Calu3 (cell line): ENCODE results near the gene ADIPOR2. TPM values are rescaled to one million over a fixed set of nuclear protein-coding genes. Genes with fewer than 3 reads are reported as not detected.
A peak's percentile ranks its signal among the peaks of the same experiment; 100 is the strongest.

ENCODE experiments used
- BruUV-seq: library from RNA; stranded (reverse); fragments of 400-500 nt; replicated peaks from 2 replicates; lab custom pipeline; 2021; lab: Mats Ljungman, UMichigan
- CTCF ChIA-PET: fragments of 300-600 bp; sonication (Branson Sonifier 250); formaldehyde crosslinking; loops from one replicate; lab custom pipeline; 2022; ENCODE audit warnings: antibody characterized with exemption; lab: Charles Lee
- DNase-seq: peaks from one replicate; pipeline ENCODE4 v3.0.0; 2022
- H3K27ac Mint-ChIP-seq: one replicate; pipeline ENCODE4 v1.8.0; 2022; ENCODE audit warnings: mixed read lengths; ENCODE audit not compliant: unreplicated experiment
- H3K27me3 Mint-ChIP-seq: one replicate; pipeline ENCODE4 v1.8.0; 2022; ENCODE audit warnings: mixed read lengths; ENCODE audit not compliant: unreplicated experiment
- H3K36me3 Mint-ChIP-seq: one replicate; pipeline ENCODE4 v1.8.0; 2022; ENCODE audit warnings: mild to moderate bottlenecking, moderate library complexity, mixed read lengths; ENCODE audit not compliant: insufficient read depth, unreplicated experiment
- H3K4me1 Mint-ChIP-seq: one replicate; pipeline ENCODE4 v1.8.0; 2022; ENCODE audit warnings: mild to moderate bottlenecking, low read depth, mixed read lengths; ENCODE audit not compliant: unreplicated experiment
- H3K4me3 Mint-ChIP-seq: one replicate; pipeline ENCODE4 v1.8.0; 2022; ENCODE audit warnings: mild to moderate bottlenecking, low read depth, moderate library complexity, mixed read lengths; ENCODE audit not compliant: unreplicated experiment
- H3K9me3 Mint-ChIP-seq: one replicate; pipeline ENCODE4 v1.8.0; 2022; ENCODE audit warnings: low read depth, mixed read lengths; ENCODE audit not compliant: unreplicated experiment
- intact Hi-C: fragments of 100-400 bp; cut with micrococcal nuclease; formaldehyde crosslinking; loops from one replicate; pipeline ENCODE4 v1.10.0; 2022; ENCODE audit not compliant: unreplicated experiment
- total RNA-seq: library from RNA; stranded (reverse); gene quantifications from 2 replicates; pipeline ENCODE4 v1.2.3, GENCODE V29; 2022
- TF ChIP-seq, protein P1 (sequence below): fragments of 200-600 bp; IDR thresholded peaks from one replicate; pipeline ENCODE4 v1.8.0; 2022; ENCODE audit warnings: antibody characterized with exemption; ENCODE audit not compliant: unreplicated experiment

The ADIPOR2 gene
- total RNA-seq, 1 experiment from 2014 or later = 90.3 TPM

DNA sequence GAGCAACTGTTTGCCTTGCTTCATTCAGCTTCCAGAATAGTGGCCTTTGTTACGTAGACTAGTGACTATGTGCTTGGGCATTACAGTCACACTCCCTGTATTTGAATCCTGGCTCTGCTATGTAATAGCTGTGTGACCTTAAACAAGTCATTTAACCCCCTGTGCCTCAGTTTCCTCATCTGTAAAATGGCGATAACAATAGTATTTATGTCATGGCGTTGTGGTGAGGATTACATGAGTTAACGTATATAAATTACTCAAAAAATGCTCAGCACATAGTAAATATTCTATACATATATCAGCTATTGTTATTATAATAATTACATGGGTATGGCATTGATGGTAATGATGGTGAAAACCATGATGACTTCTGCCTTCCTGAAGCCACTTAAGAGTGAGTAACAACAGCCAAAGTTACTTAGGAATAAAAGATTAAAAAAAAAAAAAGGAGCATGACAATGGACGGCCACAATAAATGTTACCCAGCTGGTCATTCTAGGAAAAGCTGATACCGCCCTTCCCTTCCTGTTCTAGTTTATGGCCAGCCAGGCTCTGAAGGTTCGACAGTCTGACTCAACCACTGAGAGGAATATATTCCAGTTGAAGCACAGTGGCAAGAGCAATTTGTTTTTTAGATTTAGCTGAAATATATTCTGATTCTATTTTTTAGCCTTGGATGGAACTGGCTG, 9.9 kb upstream of the ADIPOR2 start:
- no peak for DNase-seq
- no peaks in the 10 kb centered on the region for H3K36me3 Mint-ChIP-seq
- CTCF ChIA-PET = no interaction called here
- no TSS peak for BruUV-seq
- no peak overlapping the region for H3K27ac Mint-ChIP-seq
- intact Hi-C loops = no loop called here
- TF ChIP-seq, protein P1, sequence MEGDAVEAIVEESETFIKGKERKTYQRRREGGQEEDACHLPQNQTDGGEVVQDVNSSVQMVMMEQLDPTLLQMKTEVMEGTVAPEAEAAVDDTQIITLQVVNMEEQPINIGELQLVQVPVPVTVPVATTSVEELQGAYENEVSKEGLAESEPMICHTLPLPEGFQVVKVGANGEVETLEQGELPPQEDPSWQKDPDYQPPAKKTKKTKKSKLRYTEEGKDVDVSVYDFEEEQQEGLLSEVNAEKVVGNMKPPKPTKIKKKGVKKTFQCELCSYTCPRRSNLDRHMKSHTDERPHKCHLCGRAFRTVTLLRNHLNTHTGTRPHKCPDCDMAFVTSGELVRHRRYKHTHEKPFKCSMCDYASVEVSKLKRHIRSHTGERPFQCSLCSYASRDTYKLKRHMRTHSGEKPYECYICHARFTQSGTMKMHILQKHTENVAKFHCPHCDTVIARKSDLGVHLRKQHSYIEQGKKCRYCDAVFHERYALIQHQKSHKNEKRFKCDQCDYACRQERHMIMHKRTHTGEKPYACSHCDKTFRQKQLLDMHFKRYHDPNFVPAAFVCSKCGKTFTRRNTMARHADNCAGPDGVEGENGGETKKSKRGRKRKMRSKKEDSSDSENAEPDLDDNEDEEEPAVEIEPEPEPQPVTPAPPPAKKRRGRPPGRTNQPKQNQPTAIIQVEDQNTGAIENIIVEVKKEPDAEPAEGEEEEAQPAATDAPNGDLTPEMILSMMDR = no peak
- no peaks in the 10 kb centered on the region for H3K9me3 Mint-ChIP-seq
- H3K4me3 Mint-ChIP-seq = no peak overlapping the region
- no peaks in the 10 kb centered on the region for H3K4me1 Mint-ChIP-seq
- peaks cover 5% of the 10 kb centered on the region for H3K27me3 Mint-ChIP-seq

- DNase-seq = no peak
- Mint-ChIP-seq H3K27ac (no peak overlapping the region), H3K36me3 (no peaks in the 10 kb centered on the region), H3K9me3 (no peaks in the 10 kb centered on the region), H3K27me3 (peaks cover 8% of the 10 kb centered on the region), H3K4me1 (no peaks in the 10 kb centered on the region), H3K4me3 (no peak overlapping the region)
- intact Hi-C loops = no loop called here
- TF ChIP-seq, protein P1 = no peak
- CTCF ChIA-PET = no interaction called here
- BruUV-seq = no TSS peak
These were observed 9.4 kb upstream of the ADIPOR2 start for GRCh38 chr12:1681493-1681807.

DNA sequence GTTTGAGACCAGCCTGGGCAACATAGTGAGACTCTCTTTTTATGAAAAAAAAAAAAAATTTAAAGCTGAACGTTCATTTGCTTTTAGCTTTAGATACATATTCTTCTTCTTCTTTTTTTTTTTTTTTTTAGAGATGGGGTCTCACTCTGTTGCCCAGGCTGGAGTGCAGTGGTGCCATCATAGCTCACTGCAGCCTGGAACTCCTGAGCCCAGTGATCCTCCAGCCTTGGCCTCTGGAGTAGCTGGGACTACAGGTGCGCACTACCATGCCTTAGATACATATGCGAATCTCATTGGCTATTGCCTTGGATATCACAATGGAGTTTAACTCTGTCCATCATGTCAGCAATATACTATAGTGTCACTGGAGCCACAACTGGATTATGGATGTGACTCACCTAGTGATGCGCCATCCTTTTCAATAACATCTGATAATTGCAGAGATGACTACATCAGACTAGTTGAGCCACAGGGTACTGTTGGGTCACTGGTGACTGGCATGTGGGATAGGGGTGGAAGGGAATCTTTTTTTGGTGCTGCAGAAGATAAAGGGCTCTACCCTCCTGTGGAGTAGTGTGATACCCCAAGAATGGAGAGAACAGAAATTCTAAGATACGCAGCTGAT, 2.7 kb upstream of the ADIPOR2 start:
- TF ChIP-seq, protein P1 = no peak
- H3K4me3 Mint-ChIP-seq = no peak overlapping the region
- H3K27ac Mint-ChIP-seq = no peak overlapping the region
- intact Hi-C loops = no loop called here
- CTCF ChIA-PET = interaction anchor here (0.6 to 0.7 kb wide), 3 partner anchors 18 to 1180 kb away, joined by 3 to 4 read pairs (median 4); no protein-coding TSS in a partner anchor
- H3K36me3 Mint-ChIP-seq = peaks cover 30% of the 10 kb centered on the region
- H3K9me3 Mint-ChIP-seq = no peaks in the 10 kb centered on the region
- peaks cover 8% of the 10 kb centered on the region for H3K27me3 Mint-ChIP-seq
- DNase-seq = no peak
- H3K4me1 Mint-ChIP-seq = peaks cover 22% of the 10 kb centered on the region
- BruUV-seq = no TSS peak

DNA sequence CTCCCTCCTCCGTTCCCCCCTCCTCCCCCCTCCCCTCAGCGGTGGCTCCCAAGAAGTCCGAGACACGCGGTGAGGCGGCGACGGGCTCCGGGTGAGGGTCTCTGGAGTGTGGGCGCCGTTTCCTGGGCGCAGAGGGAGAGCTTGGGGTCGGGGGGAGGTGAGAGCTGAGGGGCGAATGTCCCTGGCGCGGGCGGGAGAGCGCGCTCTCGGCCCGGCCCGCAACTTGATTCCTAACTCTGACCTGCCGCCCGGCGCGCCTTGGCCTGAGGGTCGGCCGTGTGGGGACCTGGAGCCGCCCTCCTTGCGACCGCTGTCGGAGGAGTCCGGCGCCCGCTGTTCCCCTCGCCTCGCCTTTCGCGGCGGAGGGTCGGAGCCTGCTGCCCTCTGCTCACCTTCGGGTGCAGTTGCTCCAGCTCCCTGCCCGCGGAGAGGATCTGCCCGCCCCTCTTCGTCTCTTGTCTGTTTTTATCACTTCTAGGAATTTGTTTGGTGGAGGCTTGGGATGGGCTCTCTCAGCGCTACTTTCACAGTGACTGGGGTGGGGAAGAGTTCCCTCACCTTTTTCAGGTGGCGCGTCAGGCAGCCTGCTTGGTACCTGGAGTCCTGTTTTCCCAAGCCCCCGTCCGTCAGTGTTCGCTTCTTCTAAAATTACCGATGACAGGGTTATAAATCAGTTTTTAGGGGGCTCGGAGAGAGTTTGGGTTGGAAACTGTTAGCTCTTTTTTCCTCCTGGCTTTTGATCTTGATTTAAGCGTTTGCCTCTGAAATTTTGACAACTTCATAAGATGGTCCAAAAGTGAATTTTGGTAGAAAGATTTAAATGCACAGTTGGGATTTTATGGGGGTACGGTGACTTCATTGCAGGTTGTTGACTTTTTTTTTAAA, 495 bp downstream of the ADIPOR2 start:
- Mint-ChIP-seq H3K4me3 (peak overlapping the region; percentile 88), H3K27me3 (no peaks in the 10 kb centered on the region), H3K27ac (peak overlapping the region; percentile 89), H3K4me1 (peaks cover 30% of the 10 kb centered on the region), H3K36me3 (peaks cover 41% of the 10 kb centered on the region), H3K9me3 (no peaks in the 10 kb centered on the region)
- CTCF ChIA-PET = interaction anchor here (0.6 to 1.5 kb wide), 5 partner anchors 21 to 99 kb away, joined by 3 to 6 read pairs (median 5); no protein-coding TSS in a partner anchor
- BruUV-seq = no TSS peak
- TF ChIP-seq, protein P1 = no peak
- intact Hi-C loops = loop anchor here (5.0 kb wide), 1 partner anchor 76 kb away; no protein-coding TSS in a partner anchor
- DNase-seq = peak; percentile 37
